H9 (cell line): ENCODE measurements around the gene ACSM5. TPM values are rescaled to one million over a fixed set of nuclear protein-coding genes. Genes with fewer than 3 reads are reported as not detected.

ENCODE experiments used
- DNase-seq: peaks from one replicate; pipeline ENCODE4 v3.0.0-alpha.2; 2017
- H2AFZ ChIP-seq: one replicate; pipeline ENCODE4 v1.6.1; 2013; ENCODE audit warnings: mild to moderate bottlenecking, low read length, control low read depth, moderate library complexity
- H2AK5ac ChIP-seq: 2 replicates; pipeline ENCODE4 v1.6.1; 2013; ENCODE audit warnings: low read length, control low read depth, mixed read lengths; ENCODE audit not compliant: insufficient read length
- H2BK120ac ChIP-seq: one replicate; pipeline ENCODE4 v1.6.1; 2013; ENCODE audit warnings: low read depth, mild to moderate bottlenecking, low read length, control low read depth, inconsistent platforms; ENCODE audit not compliant: poor library complexity, severe bottlenecking
- H2BK12ac ChIP-seq: 2 replicates; pipeline ENCODE4 v1.6.1; 2013; ENCODE audit warnings: low read length, control low read depth, mixed read lengths, low read depth; ENCODE audit not compliant: insufficient read length
- H2BK15ac ChIP-seq: 2 replicates; pipeline ENCODE4 v1.6.1; 2013; ENCODE audit warnings: low read depth, low read length, control low read depth
- H2BK20ac ChIP-seq: one replicate; pipeline ENCODE4 v1.6.1; 2013; ENCODE audit warnings: low read depth, mild to moderate bottlenecking, low read length, control low read depth, inconsistent platforms; ENCODE audit not compliant: poor library complexity, severe bottlenecking
- H2BK5ac ChIP-seq: 2 replicates; pipeline ENCODE4 v1.6.1; 2013; ENCODE audit warnings: low read length, control low read depth, mixed read lengths; ENCODE audit not compliant: insufficient read length
- H3K14ac ChIP-seq: 2 replicates; pipeline ENCODE4 v1.6.1; 2013; ENCODE audit warnings: low read length, control low read depth; ENCODE audit not compliant: insufficient read depth
- H3K18ac ChIP-seq: 2 replicates; pipeline ENCODE4 v1.6.1; 2013; ENCODE audit warnings: low read depth, mild to moderate bottlenecking, mixed read lengths, low read length, control low read depth; ENCODE audit not compliant: insufficient read length
- H3K23ac ChIP-seq: 2 replicates; pipeline ENCODE4 v1.6.1; 2013; ENCODE audit warnings: low read length, control low read depth, mixed read lengths, low read depth; ENCODE audit not compliant: insufficient read length
- H3K23me2 ChIP-seq: 2 replicates; pipeline ENCODE4 v1.6.1; 2013; ENCODE audit warnings: low read depth, mild to moderate bottlenecking, mixed read lengths, low read length, control low read depth; ENCODE audit not compliant: insufficient read length, poor library complexity, severe bottlenecking
- H3K27ac ChIP-seq: 2 replicates; pipeline ENCODE4 v1.5.1; 2013; ENCODE audit warnings: low read length, control low read depth, mixed read lengths, low read depth; ENCODE audit not compliant: insufficient read length
- H3K27me3 ChIP-seq: 2 replicates; pipeline ENCODE4 v1.6.1; 2013; ENCODE audit warnings: low read length, control low read depth, inconsistent platforms; ENCODE audit not compliant: insufficient read depth
- H3K4ac ChIP-seq: 2 replicates; pipeline ENCODE4 v1.6.1; 2013; ENCODE audit warnings: low read depth, mild to moderate bottlenecking, control low read depth, inconsistent platforms, low read length, moderate library complexity
- H3K4me1 ChIP-seq: 2 replicates; pipeline ENCODE4 v1.6.1; 2013; ENCODE audit warnings: low read length, control low read depth, inconsistent platforms; ENCODE audit not compliant: insufficient read depth
- H3K4me2 ChIP-seq: 2 replicates; pipeline ENCODE4 v1.6.1; 2013; ENCODE audit warnings: low read length, control low read depth, mixed read lengths; ENCODE audit not compliant: insufficient read length, insufficient read depth
- H3K56ac ChIP-seq: 2 replicates; pipeline ENCODE4 v1.6.1; 2013; ENCODE audit warnings: low read depth, mild to moderate bottlenecking, mixed read lengths, low read length, control low read depth; ENCODE audit not compliant: insufficient read length
- H3K79me1 ChIP-seq: 2 replicates; pipeline ENCODE4 v1.6.1; 2013; ENCODE audit warnings: low read depth, mild to moderate bottlenecking, moderate library complexity, low read length, control low read depth, inconsistent platforms; ENCODE audit not compliant: insufficient read depth, poor library complexity, severe bottlenecking
- H3K79me2 ChIP-seq: 2 replicates; pipeline ENCODE4 v1.6.1; 2013; ENCODE audit warnings: low read length, control low read depth, inconsistent platforms; ENCODE audit not compliant: insufficient read depth
- H3K9ac ChIP-seq: 2 replicates; pipeline ENCODE4 v1.6.1; 2013; ENCODE audit warnings: low read length, control low read depth, mixed read lengths; ENCODE audit not compliant: insufficient read length; ENCODE audit errors: extremely low read depth
- H3K9me3 ChIP-seq: one replicate; pipeline ENCODE4 v1.6.1; 2013; ENCODE audit warnings: low read depth, low read length, inconsistent platforms; ENCODE audit not compliant: control insufficient read depth
- H3T11ph ChIP-seq: one replicate; pipeline ENCODE4 v1.6.1; 2013; ENCODE audit warnings: mild to moderate bottlenecking, low read length, control low read depth, inconsistent platforms
- H4K20me1 ChIP-seq: one replicate; pipeline ENCODE4 v1.6.1; 2013; ENCODE audit not compliant: control insufficient read depth, insufficient read length, insufficient read depth
- H4K5ac ChIP-seq: 2 replicates; pipeline ENCODE4 v1.6.1; 2013; ENCODE audit warnings: low read depth, mild to moderate bottlenecking, mixed read lengths, low read length, control low read depth; ENCODE audit not compliant: insufficient read length
- H4K8ac ChIP-seq: replicated peaks from 2 replicates; pipeline ENCODE4 v1.6.1; 2013; ENCODE audit warnings: low read length, control low read depth, mixed read lengths, low read depth; ENCODE audit not compliant: insufficient read length
- H4K91ac ChIP-seq: 2 replicates; pipeline ENCODE4 v1.6.1; 2013; ENCODE audit warnings: low read depth, mild to moderate bottlenecking, moderate library complexity, mixed read lengths, low read length, control low read depth; ENCODE audit not compliant: insufficient read length
- H3K27ac Mint-ChIP-seq, 3 experiments: 2 replicates in 2 of 3; 3 replicates in 1 of 3; pipeline ENCODE4 v1.8.0; 2020 to 2021; ENCODE audit warnings: mixed read lengths in 3 of 3, mild to moderate bottlenecking in 1 of 3, moderate library complexity in 1 of 3
- H3K27me3 Mint-ChIP-seq: 2 replicates; pipeline ENCODE4 v1.8.0; 2021; ENCODE audit warnings: low read depth, mild to moderate bottlenecking, moderate library complexity, mixed read lengths
- H3K36me3 Mint-ChIP-seq, 3 experiments: 2 replicates in 2 of 3; 3 replicates in 1 of 3; pipeline ENCODE4 v1.8.0; 2020 to 2021; ENCODE audit warnings: low read depth in 3 of 3, mixed read lengths in 3 of 3; ENCODE audit not compliant: insufficient read depth in 1 of 3
- H3K4me1 Mint-ChIP-seq, 2 experiments: 2 replicates each; pipeline ENCODE4 v1.8.0; 2020; ENCODE audit warnings: mixed read lengths in 2 of 2
- H3K4me3 Mint-ChIP-seq, 2 experiments: 2 replicates in 1 of 2; 3 replicates in 1 of 2; pipeline ENCODE4 v1.8.0; 2020 to 2021; ENCODE audit warnings: mild to moderate bottlenecking in 2 of 2, mixed read lengths in 2 of 2, moderate library complexity in 1 of 2
- H3K9me3 Mint-ChIP-seq, 2 experiments: 2 replicates in 1 of 2; 3 replicates in 1 of 2; pipeline ENCODE4 v1.8.0; 2020; ENCODE audit warnings: mild to moderate bottlenecking in 2 of 2, mixed read lengths in 2 of 2, moderate library complexity in 1 of 2
- CTCF ChIP-seq: fragments of 200-600 bp; sonication (generic); conservative IDR thresholded peaks from 3 replicates; pipeline ENCODE4 v1.8.0; 2021; ENCODE audit warnings: antibody characterized with exemption, mild to moderate bottlenecking
- WGBS: extraction: QIAGEN DNeasy Blood & Tissue Kit; methylation state at CpG from one replicate; pipeline ENCODE4 v1.1.7; 2013; ENCODE audit warnings: missing lambda C conversion rate, low lambda C conversion rate, mixed read lengths; ENCODE audit not compliant: insufficient read length; ENCODE audit errors: extremely low coverage; 5-methylcytosine and 5-hydroxymethylcytosine counted together
- total RNA-seq: library from RNA; stranded (reverse); gene quantifications from 2 replicates; pipeline ENCODE4 v1.2.1, GENCODE V29; 2021

The ACSM5 gene
- total RNA-seq, 1 experiment from 2014 or later = not detected

GRCh38 chr16:20402651-20403050 is 6.7 kb upstream of the ACSM5 start:
- Histone ChIP-seq H2BK120ac (no peak overlapping the region), H3K27me3 (no peaks in the 10 kb centered on the region), H4K20me1 (no peaks in the 10 kb centered on the region), H2AK5ac (no peak overlapping the region), H2BK12ac (no peak overlapping the region), H3K18ac (no peak overlapping the region), H3K9me3 (no peaks in the 10 kb centered on the region), H2AFZ (no peak overlapping the region), H4K5ac (no peak overlapping the region), H3K14ac (no peak overlapping the region; the same call in 1 of the 2 replicates), H4K91ac (no peak overlapping the region), H3K23ac (no peak overlapping the region), H3K9ac (no peak overlapping the region), H2BK15ac (no peak overlapping the region), H2BK20ac (no peak overlapping the region), H3K4me1 (no peaks in the 10 kb centered on the region; the same call in 1 of the 2 replicates), H3K27ac (no peak overlapping the region), H3K23me2 (no peaks in the 10 kb centered on the region), H4K8ac (no peak overlapping the region), H2BK5ac (no peak overlapping the region), H3K56ac (no peak overlapping the region), H3K79me2 (no peaks in the 10 kb centered on the region), H3K4ac (no peak overlapping the region), H3K4me2 (no peak overlapping the region), H3T11ph (no peak overlapping the region), H3K79me1 (no peaks in the 10 kb centered on the region)
- no CpG with 5 or more reads among the region's 2 CpGs for WGBS
- Mint-ChIP-seq H3K27ac (no peak overlapping the region; a peak in 1 of 7 replicates), H3K36me3 (no peaks in the 10 kb centered on the region), H3K4me3 (no peak overlapping the region), H3K4me1 (peaks cover 0 to 4% of the 10 kb centered on the region in 2 experiments; a peak in 2 of 4 replicates), H3K9me3 (no peaks in the 10 kb centered on the region), H3K27me3 (no peaks in the 10 kb centered on the region)
- TF ChIP-seq CTCF = no peak
- no peak for DNase-seq
